Neural progenitor cell (in vitro differentiated cells): Measurements from ENCODE around the gene VWA3A. TPM values are rescaled to one million over a fixed set of nuclear protein-coding genes. Genes with fewer than 3 reads are reported as not detected.

Source experiments
- DNase-seq: peaks from one replicate; pipeline ENCODE4 v3.0.0-alpha.2; 2016; ENCODE audit warnings: low spot score
- H2AFZ ChIP-seq: fragments of 200-600 bp; sonication (generic); replicated peaks from 2 replicates; pipeline ENCODE4 v1.6.1; 2016; ENCODE audit warnings: antibody characterized with exemption
- H3F3A ChIP-seq: fragments of 200-600 bp; sonication (generic); 2 replicates; pipeline ENCODE4 v1.6.1; 2016; ENCODE audit warnings: antibody characterized with exemption, low read depth
- H3K27ac ChIP-seq: fragments of 200-600 bp; sonication (generic); 2 replicates; pipeline ENCODE4 v1.5.1; 2016; ENCODE audit warnings: mild to moderate bottlenecking
- H3K27me3 ChIP-seq: fragments of 200-600 bp; sonication (generic); 2 replicates; pipeline ENCODE4 v1.6.1; 2016; ENCODE audit warnings: mild to moderate bottlenecking, moderate library complexity
- H3K36me3 ChIP-seq: fragments of 200-600 bp; sonication (generic); 2 replicates; pipeline ENCODE4 v1.5.1; 2016
- H3K4me1 ChIP-seq: fragments of 200-600 bp; sonication (generic); 2 replicates; pipeline ENCODE4 v1.6.1; 2016; ENCODE audit warnings: mixed run types
- H3K4me2 ChIP-seq: fragments of 200-600 bp; sonication (generic); 2 replicates; pipeline ENCODE4 v1.6.1; 2016
- H3K4me3 ChIP-seq: fragments of 200-600 bp; sonication (generic); 2 replicates; pipeline ENCODE4 v1.5.1; 2016
- H3K79me2 ChIP-seq: fragments of 200-600 bp; sonication (generic); 2 replicates; pipeline ENCODE4 v1.6.1; 2016; ENCODE audit warnings: low read depth
- H3K9ac ChIP-seq: fragments of 200-600 bp; sonication (generic); 2 replicates; pipeline ENCODE4 v1.6.1; 2016
- H3K9me3 ChIP-seq: fragments of 200-600 bp; sonication (generic); 2 replicates; pipeline ENCODE4 v1.5.1; 2016; ENCODE audit warnings: low read depth
- H4K20me1 ChIP-seq: fragments of 200-600 bp; sonication (generic); 2 replicates; pipeline ENCODE4 v1.6.1; 2016; ENCODE audit warnings: low read depth
- H3K27ac Mint-ChIP-seq: 3 replicates; pipeline ENCODE4 v1.8.0; 2021; ENCODE audit warnings: mixed read lengths
- H3K27me3 Mint-ChIP-seq: 2 replicates; pipeline ENCODE4 v1.8.0; 2022; ENCODE audit warnings: low read depth, mild to moderate bottlenecking, inconsistent platforms, moderate library complexity, mixed read lengths; ENCODE audit not compliant: insufficient read depth
- H3K36me3 Mint-ChIP-seq: 3 replicates; pipeline ENCODE4 v1.8.0; 2021; ENCODE audit warnings: mixed read lengths
- H3K4me1 Mint-ChIP-seq: 3 replicates; pipeline ENCODE4 v1.8.0; 2021; ENCODE audit warnings: mixed read lengths
- H3K4me3 Mint-ChIP-seq: 3 replicates; pipeline ENCODE4 v1.8.0; 2021; ENCODE audit warnings: mild to moderate bottlenecking, moderate library complexity, mixed read lengths
- H3K9me3 Mint-ChIP-seq: 3 replicates; pipeline ENCODE4 v1.8.0; 2020; ENCODE audit warnings: mixed read lengths
- EZH2 ChIP-seq: fragments of 200-600 bp; sonication (generic); IDR thresholded peaks from 2 replicates; pipeline ENCODE4 v1.6.1; 2017; ENCODE audit warnings: antibody characterized with exemption, mild to moderate bottlenecking, moderate library complexity
- EZH2phosphoT487 ChIP-seq: fragments of 200-600 bp; sonication (generic); IDR thresholded peaks from 2 replicates; pipeline ENCODE4 v1.6.1; 2017; ENCODE audit warnings: antibody characterized with exemption
- total RNA-seq: library from RNA; depleted of rRNA; stranded (reverse); fragments of >200 nt; gene quantifications from 2 replicates; pipeline ENCODE4 v1.2.3, GENCODE V29; 2015; ENCODE audit warnings: low replicate concordance
- TF ChIP-seq, protein P1 (sequence below): fragments of 200-600 bp; sonication (generic); IDR thresholded peaks from 2 replicates; pipeline ENCODE4 v1.5.1; 2017; ENCODE audit warnings: antibody characterized with exemption, mild to moderate bottlenecking

The VWA3A gene
- total RNA-seq, 1 donor from 2014 or later = 1.0 TPM

DNA sequence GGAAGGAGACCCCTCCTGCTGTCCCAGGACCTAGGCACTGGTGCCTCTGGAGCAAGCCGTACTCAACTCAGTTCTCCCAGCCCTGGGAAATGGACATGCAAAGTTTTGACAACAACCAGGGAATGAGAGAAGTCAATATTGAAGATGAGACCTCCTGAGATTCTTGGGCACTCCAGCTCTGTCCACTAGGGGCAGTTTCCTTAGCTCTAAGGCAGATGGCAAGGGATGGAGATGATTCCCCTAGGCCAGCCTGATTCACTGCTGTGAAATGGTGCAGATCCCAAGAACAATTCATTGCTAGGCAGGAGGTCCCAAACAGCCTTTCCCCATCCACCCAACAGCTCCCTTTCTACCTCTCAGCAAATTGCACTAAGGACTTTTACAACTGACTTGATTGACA is 49.4 kb downstream of the VWA3A start:
- Histone ChIP-seq H3K9me3 (no peaks in the 10 kb centered on the region), H3K36me3 (no peaks in the 10 kb centered on the region), H3K4me1 (no peaks in the 10 kb centered on the region), H3K27ac (no peak overlapping the region), H3K79me2 (no peaks in the 10 kb centered on the region), H4K20me1 (no peaks in the 10 kb centered on the region), H3K4me3 (no peak overlapping the region), H3K27me3 (no peaks in the 10 kb centered on the region), H2AFZ (peak overlapping the region; percentile 78), H3K4me2 (no peak overlapping the region), H3K9ac (no peak overlapping the region), H3F3A (no peaks in the 10 kb centered on the region)
- Mint-ChIP-seq H3K27ac (no peak overlapping the region), H3K4me1 (no peaks in the 10 kb centered on the region), H3K4me3 (peak overlapping the region; percentile 27), H3K27me3 (peaks cover 11% of the 10 kb centered on the region), H3K36me3 (no peaks in the 10 kb centered on the region), H3K9me3 (no peaks in the 10 kb centered on the region)
- TF ChIP-seq, protein P1, sequence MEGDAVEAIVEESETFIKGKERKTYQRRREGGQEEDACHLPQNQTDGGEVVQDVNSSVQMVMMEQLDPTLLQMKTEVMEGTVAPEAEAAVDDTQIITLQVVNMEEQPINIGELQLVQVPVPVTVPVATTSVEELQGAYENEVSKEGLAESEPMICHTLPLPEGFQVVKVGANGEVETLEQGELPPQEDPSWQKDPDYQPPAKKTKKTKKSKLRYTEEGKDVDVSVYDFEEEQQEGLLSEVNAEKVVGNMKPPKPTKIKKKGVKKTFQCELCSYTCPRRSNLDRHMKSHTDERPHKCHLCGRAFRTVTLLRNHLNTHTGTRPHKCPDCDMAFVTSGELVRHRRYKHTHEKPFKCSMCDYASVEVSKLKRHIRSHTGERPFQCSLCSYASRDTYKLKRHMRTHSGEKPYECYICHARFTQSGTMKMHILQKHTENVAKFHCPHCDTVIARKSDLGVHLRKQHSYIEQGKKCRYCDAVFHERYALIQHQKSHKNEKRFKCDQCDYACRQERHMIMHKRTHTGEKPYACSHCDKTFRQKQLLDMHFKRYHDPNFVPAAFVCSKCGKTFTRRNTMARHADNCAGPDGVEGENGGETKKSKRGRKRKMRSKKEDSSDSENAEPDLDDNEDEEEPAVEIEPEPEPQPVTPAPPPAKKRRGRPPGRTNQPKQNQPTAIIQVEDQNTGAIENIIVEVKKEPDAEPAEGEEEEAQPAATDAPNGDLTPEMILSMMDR = peak; percentile 65
- no peak for TF ChIP-seq EZH2phosphoT487
- no peak for TF ChIP-seq EZH2
- peak; percentile 59 for DNase-seq

DNA sequence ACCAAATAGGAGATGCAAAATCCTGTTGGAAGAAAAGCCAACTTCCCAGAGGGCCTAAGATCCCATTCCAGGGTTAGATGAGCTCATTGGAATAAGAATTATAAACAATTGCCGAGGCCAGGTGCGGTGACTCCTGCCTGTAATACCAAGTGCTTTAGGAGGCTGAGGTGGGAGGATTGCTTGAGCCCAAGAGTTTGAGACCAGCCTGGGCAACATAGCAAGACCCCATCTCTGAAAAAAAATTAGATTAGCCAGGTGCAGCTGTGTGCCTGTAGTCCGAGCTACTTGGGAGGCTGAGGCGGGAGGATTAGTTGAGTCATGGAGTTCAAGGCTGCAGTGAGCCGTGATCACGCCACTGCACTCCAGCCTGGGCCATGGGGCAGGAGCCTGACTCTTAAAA is 52.2 kb downstream of the VWA3A start:
- Mint-ChIP-seq H3K27ac (no peak overlapping the region), H3K36me3 (no peaks in the 10 kb centered on the region), H3K4me3 (no peak overlapping the region), H3K27me3 (peaks cover 16% of the 10 kb centered on the region), H3K4me1 (no peaks in the 10 kb centered on the region), H3K9me3 (no peaks in the 10 kb centered on the region)
- Histone ChIP-seq H3K9me3 (no peaks in the 10 kb centered on the region), H2AFZ (no peak overlapping the region), H4K20me1 (no peaks in the 10 kb centered on the region), H3K4me1 (no peaks in the 10 kb centered on the region), H3K27me3 (no peaks in the 10 kb centered on the region), H3K4me3 (no peak overlapping the region), H3K9ac (no peak overlapping the region), H3F3A (no peaks in the 10 kb centered on the region), H3K27ac (no peak overlapping the region), H3K4me2 (no peak overlapping the region), H3K79me2 (no peaks in the 10 kb centered on the region), H3K36me3 (no peaks in the 10 kb centered on the region)
- DNase-seq = no peak
- TF ChIP-seq EZH2phosphoT487 = no peak
- TF ChIP-seq, protein P1 = no peak
- TF ChIP-seq EZH2 = no peak

DNA sequence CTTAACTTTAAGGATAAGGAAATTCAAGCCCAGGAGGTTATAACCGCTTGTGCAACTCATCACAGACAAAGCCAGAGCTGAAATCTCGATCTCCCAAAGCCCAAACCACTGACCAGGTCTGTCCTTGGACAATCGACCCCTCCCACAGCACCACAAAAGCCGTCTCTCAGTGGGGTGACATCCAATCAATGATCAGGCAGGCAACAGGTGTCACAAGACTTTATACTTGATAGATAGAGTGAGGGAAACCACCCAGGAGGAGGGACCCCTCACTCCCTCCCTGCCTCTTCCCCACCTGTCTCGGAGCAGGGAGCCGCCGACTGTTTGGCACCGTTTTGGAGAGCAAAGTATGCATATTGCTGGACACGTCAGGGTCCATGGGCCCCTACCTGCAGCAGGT is 55.5 kb downstream of the VWA3A start:
- Histone ChIP-seq H4K20me1 (no peaks in the 10 kb centered on the region), H3K9ac (no peak overlapping the region), H3K27ac (no peak overlapping the region), H3K4me1 (no peaks in the 10 kb centered on the region), H2AFZ (no peak overlapping the region), H3K27me3 (no peaks in the 10 kb centered on the region), H3K79me2 (no peaks in the 10 kb centered on the region), H3K9me3 (no peaks in the 10 kb centered on the region), H3K36me3 (no peaks in the 10 kb centered on the region), H3F3A (peaks cover 4% of the 10 kb centered on the region), H3K4me2 (no peak overlapping the region), H3K4me3 (no peak overlapping the region)
- TF ChIP-seq EZH2phosphoT487 (no peak), EZH2 (no peak)
- TF ChIP-seq, protein P1 = no peak
- Mint-ChIP-seq H3K36me3 (no peaks in the 10 kb centered on the region), H3K4me1 (no peaks in the 10 kb centered on the region), H3K27ac (no peak overlapping the region), H3K27me3 (peaks cover 7% of the 10 kb centered on the region), H3K9me3 (no peaks in the 10 kb centered on the region), H3K4me3 (no peak overlapping the region)
- DNase-seq = no peak
